Ishikawa (cell line): ENCODE measurements around the gene MACROH2A2.

Source experiments
- REST ChIP-seq: IDR thresholded peaks from 2 replicates; pipeline ENCODE4 v1.6.1; 2012; ENCODE audit warnings: low read depth, mild to moderate bottlenecking
- TAF1 ChIP-seq: IDR thresholded peaks from 2 replicates; pipeline ENCODE4 v1.6.1; 2012; ENCODE audit warnings: low read depth, mild to moderate bottlenecking
- YY1 ChIP-seq: IDR thresholded peaks from 2 replicates; pipeline ENCODE4 v1.6.1; 2012; ENCODE audit warnings: low read depth

- TF ChIP-seq TAF1 (no peak), YY1 (no peak), REST (no peak)
These were observed 22.3 kb downstream of the MACROH2A2 start for GRCh38 chr10:70074971-70075370.
